HG03354 (cell line): ENCODE data around the gene HEATR9.
A peak's percentile ranks its signal among the peaks of the same experiment; 100 is the strongest.

ENCODE experiments used
- ATAC-seq: cut with Tn5 transposase; IDR thresholded peaks from one replicate; pipeline ENCODE4 v1.9.1; 2021; ENCODE audit warnings: mild to moderate bottlenecking; ENCODE audit not compliant: unreplicated experiment, poor library complexity, severe bottlenecking

Gene HEATR9

DNA sequence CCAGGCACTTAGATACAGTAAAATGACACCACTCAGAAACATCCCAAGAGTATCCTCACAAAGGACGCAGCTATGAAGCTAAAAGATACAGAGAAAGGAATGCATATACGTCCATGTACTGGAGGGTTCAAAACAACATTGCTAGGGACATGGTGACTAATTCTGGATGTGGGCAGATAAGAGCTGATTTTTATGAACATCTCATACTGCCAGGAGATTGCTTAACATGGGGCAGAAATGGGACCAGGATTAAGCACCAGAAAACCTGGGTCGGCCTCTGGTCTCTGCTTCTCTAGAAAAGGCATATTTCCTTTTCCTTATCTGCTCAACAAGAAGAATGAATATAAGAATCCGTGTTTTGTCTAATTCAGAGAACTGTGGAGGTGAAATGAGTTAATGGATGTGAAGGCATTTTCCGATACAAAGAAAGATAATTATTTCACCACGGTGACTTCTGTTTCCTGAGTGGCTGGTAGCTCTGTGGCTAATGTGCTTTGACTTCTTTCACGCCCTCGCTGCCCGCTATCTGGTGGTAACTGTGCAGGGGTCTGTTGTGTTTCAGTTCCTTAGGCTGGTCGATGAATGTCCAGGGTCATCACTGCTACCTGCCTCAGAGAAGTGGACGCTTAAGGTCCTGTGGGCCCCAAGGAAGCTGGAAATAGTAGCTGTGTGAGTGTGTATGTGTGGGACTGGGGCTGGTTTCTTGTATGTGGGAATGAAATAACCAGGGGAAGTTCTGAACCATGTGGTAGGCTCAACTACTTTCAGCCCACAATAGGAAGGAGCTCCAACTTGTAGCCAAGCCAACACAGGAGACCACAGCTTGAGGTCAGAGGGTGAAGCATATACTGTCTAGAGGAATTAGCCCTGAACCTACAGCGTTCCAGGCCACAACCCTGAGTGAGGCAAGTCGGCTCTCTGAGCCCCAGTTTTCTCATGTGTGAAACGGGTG lies 27.2 kb upstream of the HEATR9 start:
- no peak for ATAC-seq

DNA sequence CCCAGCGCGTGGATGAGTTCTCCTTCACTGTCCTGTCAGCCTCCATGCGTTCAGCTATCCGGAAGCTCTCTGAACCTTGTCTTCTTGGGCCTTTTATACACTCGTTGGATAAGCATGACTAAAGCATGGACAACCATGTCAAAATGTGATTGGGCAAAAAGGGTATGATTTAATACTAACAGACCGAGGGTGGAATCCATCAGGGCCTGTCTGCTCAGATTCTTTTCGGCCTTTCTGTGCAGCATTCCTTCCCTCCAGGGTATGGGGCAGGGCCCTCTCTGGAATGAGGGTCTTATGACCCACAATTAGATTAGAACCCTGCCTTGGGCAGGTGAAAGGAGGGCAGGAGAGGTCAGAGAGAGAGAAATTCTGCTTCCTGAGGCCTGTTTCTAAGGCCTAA lies 25.5 kb upstream of the HEATR9 start:
- ATAC-seq: no peak

- no peak for ATAC-seq
Observed at GRCh38 chr17:35893751-35894150, 25.1 kb upstream of the HEATR9 start.

- ATAC-seq: no peak
Observed at GRCh38 chr17:35892091-35893035, 23.7 kb upstream of the HEATR9 start.

DNA sequence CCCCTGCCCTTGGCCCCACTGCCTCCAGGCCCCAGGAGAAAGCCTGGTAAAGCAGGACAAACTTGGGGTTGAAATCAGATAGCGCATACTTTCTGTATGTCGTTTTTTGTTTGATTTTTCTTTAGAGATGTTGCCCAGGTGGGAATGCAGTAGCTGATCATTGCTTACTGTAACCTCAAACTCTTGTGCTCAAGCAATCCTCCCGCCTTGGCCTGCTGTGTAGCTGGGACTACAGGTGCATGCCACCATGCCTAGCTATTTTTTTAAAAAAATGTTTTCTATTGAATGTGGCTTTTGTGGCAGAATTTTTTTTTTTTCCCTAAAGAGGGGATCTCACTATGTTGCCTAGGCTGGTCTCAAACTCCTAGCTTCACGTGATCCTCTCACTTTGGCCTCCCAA lies 22.6 kb upstream of the HEATR9 start:
- no peak for ATAC-seq

DNA sequence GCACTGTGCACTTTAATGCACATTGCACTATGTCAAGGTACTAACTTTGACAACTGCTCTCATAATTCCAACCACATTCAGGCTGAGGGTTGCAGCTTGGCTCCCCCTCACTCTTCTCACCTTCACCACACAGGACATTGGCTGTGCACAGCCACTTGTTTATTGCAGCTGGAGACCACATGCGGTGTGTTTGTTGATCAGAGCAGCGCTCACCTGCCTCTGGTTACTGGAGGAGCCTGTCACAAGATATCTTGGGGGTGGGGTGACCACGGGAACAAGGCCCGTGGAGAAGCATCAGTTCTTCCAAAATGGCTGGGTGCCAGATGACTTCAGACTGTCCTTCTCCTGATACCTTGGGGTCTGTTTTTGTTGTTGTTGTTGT lies 22.1 kb upstream of the HEATR9 start:
- no peak for ATAC-seq

DNA sequence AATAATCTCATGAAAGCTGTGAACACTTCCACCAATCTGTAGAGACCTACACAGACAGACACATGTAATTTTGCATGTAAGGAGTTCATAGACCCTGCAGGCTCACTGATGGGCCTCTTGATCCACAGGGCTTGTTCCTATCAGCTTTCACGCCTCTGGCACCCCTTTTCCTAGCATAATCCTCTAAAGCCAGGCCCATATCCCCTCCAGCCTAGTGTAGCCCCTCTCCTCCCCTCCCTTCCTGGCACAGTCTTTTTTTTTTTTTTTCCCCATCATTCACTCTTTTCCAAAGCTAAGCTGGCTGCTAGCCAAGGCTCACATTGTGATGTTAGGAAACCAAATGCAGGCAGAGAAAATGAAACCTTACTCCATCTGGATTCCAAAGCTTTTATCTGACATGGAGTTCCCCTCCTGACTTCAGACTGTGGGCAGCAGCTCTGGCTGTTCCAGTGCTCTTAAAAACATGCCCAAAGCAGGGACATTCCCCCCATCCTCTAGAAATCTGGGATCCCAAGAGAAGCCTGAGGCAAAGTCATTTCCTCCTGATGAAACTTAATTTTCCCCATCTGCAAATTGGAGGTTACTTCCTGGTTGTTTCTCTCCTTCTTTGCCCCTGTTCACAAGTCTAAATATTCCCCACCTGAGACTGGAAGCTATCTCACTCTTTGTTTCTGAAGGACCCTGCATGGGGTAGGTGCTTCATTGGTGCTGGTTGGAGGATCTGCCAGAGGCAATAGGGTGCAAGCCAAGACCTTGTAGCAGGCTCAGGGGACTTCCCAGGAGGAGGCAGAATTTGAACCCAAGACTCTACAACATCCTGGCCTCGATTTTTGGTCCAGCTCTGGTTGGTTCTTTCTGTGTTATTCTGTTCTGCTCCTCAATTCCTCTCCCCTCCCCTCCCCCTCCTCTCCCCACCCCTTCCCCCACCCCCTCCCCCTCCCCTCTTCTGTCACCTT lies 21.4 kb upstream of the HEATR9 start:
- no peak for ATAC-seq

GRCh38 chr17:35889241-35889640 lies 20.6 kb upstream of the HEATR9 start:
- no peak for ATAC-seq

- ATAC-seq: peak; percentile 91
Observed at GRCh38 chr17:35879773-35880654, 11.3 kb upstream of the HEATR9 start, which contains the start of gene CCL5. Gene CCL5 (minus strand): TSS chr17:35880360.

DNA sequence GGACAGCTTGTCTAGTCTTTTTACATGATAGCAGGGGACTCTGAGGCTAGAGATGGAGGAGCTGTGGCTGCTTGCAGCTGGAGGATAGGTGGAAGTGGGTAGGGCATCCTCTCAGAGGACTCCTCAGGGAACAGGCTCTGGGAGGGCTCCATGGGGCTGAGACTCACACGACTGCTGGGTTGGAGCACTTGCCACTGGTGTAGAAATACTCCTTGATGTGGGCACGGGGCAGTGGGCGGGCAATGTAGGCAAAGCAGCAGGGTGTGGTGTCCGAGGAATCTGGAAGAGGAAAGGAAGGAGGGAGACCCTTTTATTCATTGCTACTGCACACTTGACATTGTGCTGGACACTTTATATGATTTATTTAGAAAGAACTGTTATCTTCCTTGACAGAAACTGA lies 9.7 kb upstream of the HEATR9 start:
- no peak for ATAC-seq

GRCh38 chr17:35877345-35878029 lies 8.8 kb upstream of the HEATR9 start:
- ATAC-seq: no peak

- ATAC-seq: no peak
Observed at GRCh38 chr17:35876534-35876933, 7.8 kb upstream of the HEATR9 start.

- no peak for ATAC-seq
Observed at GRCh38 chr17:35875800-35876139, 7.1 kb upstream of the HEATR9 start.

GRCh38 chr17:35875072-35875799 lies 6.5 kb upstream of the HEATR9 start:
- no peak for ATAC-seq

- ATAC-seq: no peak
Observed at GRCh38 chr17:35872196-35872980, 3.7 kb upstream of the HEATR9 start.

DNA sequence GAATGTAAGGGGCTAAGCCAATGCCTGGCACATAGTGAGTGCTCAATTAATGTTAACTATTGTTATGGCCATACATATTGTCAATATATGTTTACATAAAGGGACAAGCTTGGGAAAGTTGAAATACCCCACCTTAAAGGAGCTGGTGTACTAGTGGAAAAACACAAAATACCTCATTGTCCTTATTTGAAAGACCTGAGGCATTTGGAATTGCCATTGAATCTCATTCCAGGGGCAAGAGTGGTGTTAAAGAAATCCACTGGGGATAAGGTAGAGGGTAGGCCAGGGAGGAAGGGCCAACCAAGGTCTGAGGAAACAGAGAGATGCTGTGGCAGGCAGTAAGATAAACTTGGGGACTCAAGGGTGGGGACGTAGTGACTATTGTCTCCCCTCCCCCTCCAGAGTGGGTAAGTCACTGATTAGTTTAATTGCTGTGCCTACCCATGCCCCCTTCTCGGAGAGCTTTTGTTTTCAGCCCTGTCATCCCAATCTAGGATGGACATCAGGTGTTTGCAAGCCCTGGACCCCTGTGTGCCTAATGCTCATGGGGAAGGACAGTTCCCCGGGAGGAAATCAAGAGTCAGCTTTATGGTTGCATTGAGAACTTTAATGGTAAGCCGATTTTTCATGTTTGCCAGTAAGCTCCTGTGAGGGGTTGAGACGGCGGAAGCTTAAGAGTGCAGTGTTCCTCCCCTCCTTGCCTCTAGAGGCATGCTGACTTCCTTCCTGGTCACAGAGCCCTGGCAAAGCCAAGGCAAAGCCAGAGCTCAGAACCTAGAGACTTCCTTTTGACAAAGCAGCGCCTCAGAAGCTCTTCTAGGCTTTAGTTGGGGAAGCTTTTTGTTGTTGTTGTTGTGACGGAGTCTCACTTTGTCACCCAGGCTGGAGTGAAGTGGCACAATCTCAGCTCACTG lies 2.5 kb upstream of the HEATR9 start:
- no peak for ATAC-seq
